ENCODE measurements around the gene ARSB.

- TF ChIP-seq NRF1 (conservative IDR thresholded peaks at IDR 0.05; ENCODE audit: low read depth, low read length), result no peak
- no peak for TF ChIP-seq ATF2 (IDR thresholded peaks at IDR 0.05; ENCODE audit: low read length)
- no peak for TF ChIP-seq CTCF (IDR thresholded peaks at IDR 0.05 in 2 of 3, conservative IDR thresholded peaks at IDR 0.05 in 1 of 3; ENCODE audit: control insufficient read depth in 2 of 3, extremely low read depth in 1 of 3, insufficient read depth in 1 of 3, low read depth in 3 of 3, low read length in 3 of 3)
Observed at GRCh38 chr5:78858364-78858763, 126.7 kb downstream of the ARSB start.

All from GM12878 (cell line).